Activated naive CD8-positive, alpha-beta T cell treated with anti-CD3 and anti-CD28 coated beads, Interleukin-2, amount 10 ng/mL, durations not matched to agents 7 days and 5 days (primary cell): Measurements from ENCODE around the gene CORO2A. TPM values are rescaled to one million over a fixed set of nuclear protein-coding genes. Genes with fewer than 3 reads are reported as not detected.
A peak's percentile ranks its signal among the peaks of the same experiment; 100 is the strongest.

Experiments
- ATAC-seq: fragments of 150-1000 bp; cut with Tn5 transposase; one replicate; pipeline ENCODE4 v1.10.0; 2021; ENCODE audit warnings: low read depth, moderate library complexity
- POLR2A ChIA-PET: fragments of 350-600 bp; sonication (Branson Sonifier 250); formaldehyde crosslinking; loops from one replicate; lab custom pipeline; 2021; ENCODE audit warnings: antibody characterized with exemption; lab: Charles Lee
- DNase-seq: peaks from one replicate; pipeline ENCODE4 v3.0.0; 2021
- H3K27ac Mint-ChIP-seq: one replicate; pipeline ENCODE4 v1.8.0; 2022; ENCODE audit warnings: mild to moderate bottlenecking, mixed read lengths
- H3K27me3 Mint-ChIP-seq: one replicate; pipeline ENCODE4 v1.8.0; 2022; ENCODE audit warnings: mild to moderate bottlenecking, moderate library complexity, mixed read lengths
- H3K36me3 Mint-ChIP-seq: one replicate; pipeline ENCODE4 v1.8.0; 2021; ENCODE audit warnings: mild to moderate bottlenecking, mixed read lengths
- H3K4me1 Mint-ChIP-seq: one replicate; pipeline ENCODE4 v1.8.0; 2021; ENCODE audit warnings: mixed read lengths
- H3K4me3 Mint-ChIP-seq: one replicate; pipeline ENCODE4 v1.8.0; 2022; ENCODE audit warnings: mild to moderate bottlenecking, moderate library complexity, mixed read lengths
- H3K9me3 Mint-ChIP-seq: one replicate; pipeline ENCODE4 v1.8.0; 2021; ENCODE audit warnings: mixed read lengths
- total RNA-seq, 2 experiments: library from RNA; stranded (reverse); gene quantifications; one replicate each; pipeline ENCODE4 v1.2.3, GENCODE V29; 2021

The CORO2A gene
- 10 to 100 TPM; 11.7 to 12.0 TPM for total RNA-seq

- Mint-ChIP-seq H3K4me3 (peak within 1 kb of the TSS; percentile 80), H3K27me3 (peaks cover 4% of the 10 kb centered on the region), H3K4me1 (peaks cover 15% of the 10 kb centered on the region), H3K36me3 (peaks cover 1% of the 10 kb centered on the region), H3K9me3 (no peaks in the 10 kb centered on the region), H3K27ac (peak within 1 kb of the TSS; percentile 63)
- DNase-seq (peak; percentile 86), ATAC-seq (peak; percentile 72)
- POLR2A ChIA-PET = interaction anchor here (1.0 to 2.6 kb wide), 8 partner anchors 63 to 270 kb away, joined by 3 to 19 read pairs (median 4); partner anchors contain the start of genes TBC1D2 and TRIM14
These were observed at the start of gene CORO2A for GRCh38 chr9:98192503-98193335. CORO2A (minus strand) TSS chr9:98192637; CDS start chr9:98157660, 34,977 bp downstream.

DNA sequence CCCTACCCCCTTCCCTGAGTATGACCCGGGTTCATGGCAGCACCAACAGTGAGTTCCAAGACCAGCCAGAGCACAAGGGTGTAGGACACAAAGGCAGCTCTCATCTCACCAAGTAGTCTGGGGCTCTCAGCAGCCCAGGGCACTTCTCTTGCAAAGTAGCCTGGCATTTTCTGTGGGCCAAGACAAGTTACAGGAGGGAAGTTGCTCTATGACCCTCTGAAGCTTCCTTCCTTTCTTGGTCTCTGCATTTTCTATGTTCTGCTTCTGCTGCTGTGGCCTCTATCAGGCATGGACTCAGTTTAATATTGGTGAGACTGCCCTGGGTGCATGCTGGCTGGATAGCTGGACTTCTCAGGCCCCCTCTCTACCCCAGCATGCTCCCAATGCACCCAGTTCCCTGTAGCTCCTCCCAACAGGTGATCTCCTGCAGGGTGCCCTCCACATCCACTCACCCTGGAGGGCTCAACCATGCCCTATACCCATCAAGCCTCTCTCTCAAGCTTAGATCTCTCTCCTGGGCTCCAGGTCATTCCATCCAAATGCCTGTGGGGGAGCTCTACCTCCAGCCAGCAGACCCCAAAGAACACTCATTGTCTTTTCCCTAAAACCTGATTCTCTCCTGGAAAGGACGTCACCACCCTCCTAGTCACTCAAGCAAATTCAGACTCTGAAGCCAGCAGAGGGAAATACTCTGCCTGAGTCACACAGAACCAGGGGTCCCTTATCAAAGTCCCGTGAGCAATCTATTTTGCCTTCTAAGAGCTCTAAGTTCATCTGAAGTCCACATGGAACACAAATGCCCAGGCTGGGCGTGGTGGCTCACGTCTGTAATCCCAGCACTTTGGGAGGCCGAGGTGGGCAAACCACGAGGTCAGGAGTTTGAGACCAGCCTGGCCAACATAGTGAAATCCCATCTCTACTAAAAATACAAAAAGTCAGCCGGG is 49.2 kb upstream of the CORO2A start:
- no peaks in the 10 kb centered on the region for H3K27me3 Mint-ChIP-seq
- H3K4me1 Mint-ChIP-seq = peaks cover 2% of the 10 kb centered on the region
- H3K36me3 Mint-ChIP-seq = peaks cover 3% of the 10 kb centered on the region
- no peak for ATAC-seq
- no peak overlapping the region for H3K4me3 Mint-ChIP-seq
- no peaks in the 10 kb centered on the region for H3K9me3 Mint-ChIP-seq
- no peak for DNase-seq
- H3K27ac Mint-ChIP-seq = no peak overlapping the region
- POLR2A ChIA-PET = interaction anchor here (0.5 to 1.6 kb wide), 3 partner anchors 13 to 139 kb away, joined by 4 to 13 read pairs (median 4); partner anchors contain the start of gene TBC1D2

DNA sequence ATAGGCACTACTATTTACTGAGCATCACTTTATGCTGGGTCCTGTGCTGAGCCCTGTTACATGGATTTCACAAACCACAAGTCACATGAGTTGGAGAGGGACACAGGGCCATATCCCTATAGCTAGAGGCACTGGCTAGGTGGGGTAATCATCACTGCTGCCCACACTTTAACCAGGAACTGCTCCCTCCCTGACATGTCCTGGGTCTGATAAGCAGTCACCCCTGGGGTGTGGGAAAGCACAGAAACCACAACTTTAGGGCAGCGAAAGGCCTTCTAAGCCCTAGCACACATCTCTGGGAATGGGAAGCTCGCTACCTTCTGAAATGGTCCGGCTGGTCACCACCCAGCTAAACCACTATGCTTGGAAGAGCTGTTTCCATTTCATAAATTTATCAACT is 48.0 kb upstream of the CORO2A start:
- H3K9me3 Mint-ChIP-seq = no peaks in the 10 kb centered on the region
- POLR2A ChIA-PET = interaction anchor here (1.6 kb wide), 1 partner anchor 15 kb away, joined by 4 read pairs; the partner anchor contains the start of gene TBC1D2
- H3K27ac Mint-ChIP-seq = no peak overlapping the region
- H3K4me1 Mint-ChIP-seq = no peaks in the 10 kb centered on the region
- no peak for ATAC-seq
- peaks cover 3% of the 10 kb centered on the region for H3K36me3 Mint-ChIP-seq
- peak; percentile 1 for DNase-seq
- no peak overlapping the region for H3K4me3 Mint-ChIP-seq
- H3K27me3 Mint-ChIP-seq = no peaks in the 10 kb centered on the region

DNA sequence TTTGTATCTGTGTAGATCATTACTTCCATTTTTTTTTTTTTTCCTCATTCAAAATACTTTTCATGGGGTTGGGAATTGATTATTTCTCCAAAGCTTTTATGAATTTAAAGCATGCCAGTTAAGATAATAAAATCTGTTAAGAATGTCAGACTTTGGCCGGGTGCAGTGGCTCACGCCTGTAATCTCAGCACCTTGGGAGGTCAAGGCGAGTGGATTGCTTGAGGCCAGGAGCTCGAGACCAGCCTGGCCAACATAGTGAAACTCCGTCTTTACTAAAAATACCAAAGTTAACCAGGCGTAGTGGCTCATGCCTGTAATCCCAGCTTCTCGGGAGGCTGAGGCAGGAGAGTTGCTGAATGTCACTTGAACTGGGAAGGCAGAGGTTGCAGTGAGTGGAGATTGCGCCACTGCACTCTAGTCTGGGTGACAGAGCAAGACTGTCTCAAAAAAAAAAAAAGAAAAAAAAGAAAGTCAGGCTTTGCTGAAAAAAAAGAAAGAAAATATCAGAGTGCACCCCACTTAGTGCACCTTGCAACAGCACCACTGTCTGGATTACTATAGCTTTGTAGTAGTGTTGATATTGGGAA is 44.6 kb upstream of the CORO2A start:
- POLR2A ChIA-PET = no interaction called here
- H3K36me3 Mint-ChIP-seq = peaks cover 3% of the 10 kb centered on the region

GRCh38 chr9:98235126-98235525 is 42.7 kb upstream of the CORO2A start:
- Mint-ChIP-seq H3K27ac (no peak overlapping the region), H3K4me1 (no peaks in the 10 kb centered on the region), H3K4me3 (no peak overlapping the region), H3K36me3 (peaks cover 3% of the 10 kb centered on the region), H3K9me3 (no peaks in the 10 kb centered on the region), H3K27me3 (no peaks in the 10 kb centered on the region)
- no peak for DNase-seq
- POLR2A ChIA-PET = no interaction called here
- ATAC-seq = no peak

More for the DNA sequence above, 44.6 kb upstream of the CORO2A start:
- H3K27me3 Mint-ChIP-seq = no peaks in the 10 kb centered on the region
- DNase-seq (no peak), ATAC-seq (no peak)
- no peak overlapping the region for H3K4me3 Mint-ChIP-seq
- H3K27ac Mint-ChIP-seq = no peak overlapping the region
- H3K4me1 Mint-ChIP-seq = no peaks in the 10 kb centered on the region
- H3K9me3 Mint-ChIP-seq = no peaks in the 10 kb centered on the region

- H3K27ac Mint-ChIP-seq = no peak overlapping the region
- H3K27me3 Mint-ChIP-seq = no peaks in the 10 kb centered on the region
- no peak overlapping the region for H3K4me3 Mint-ChIP-seq
- DNase-seq = no peak
- POLR2A ChIA-PET = no interaction called here
- no peaks in the 10 kb centered on the region for H3K36me3 Mint-ChIP-seq
- H3K4me1 Mint-ChIP-seq = no peaks in the 10 kb centered on the region
- no peaks in the 10 kb centered on the region for H3K9me3 Mint-ChIP-seq
- no peak for ATAC-seq
These were observed 41.9 kb upstream of the CORO2A start for GRCh38 chr9:98234245-98234825.

DNA sequence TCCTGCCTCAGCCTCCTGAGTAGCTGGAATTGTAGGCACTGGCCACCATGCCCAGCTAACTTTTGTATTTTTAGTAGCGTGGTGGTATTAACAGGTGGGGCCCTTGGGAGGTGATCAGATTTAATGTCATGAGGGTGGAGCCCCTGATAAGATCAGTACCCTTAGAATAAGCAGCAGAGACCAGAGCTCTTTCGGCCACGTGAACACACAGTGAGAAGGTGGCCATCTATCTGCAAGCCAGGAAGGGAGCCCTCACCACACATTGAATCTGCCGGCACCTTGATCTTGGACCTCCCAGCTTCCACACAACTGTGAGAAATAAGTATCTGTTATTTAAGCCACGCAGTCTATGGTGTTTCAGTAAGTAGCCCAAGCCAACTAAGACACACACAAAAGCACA is 40.5 kb upstream of the CORO2A start:
- no peaks in the 10 kb centered on the region for H3K4me1 Mint-ChIP-seq
- ATAC-seq (no peak), DNase-seq (no peak)
- no peak overlapping the region for H3K4me3 Mint-ChIP-seq
- POLR2A ChIA-PET = interaction anchor here (1.0 kb wide), 1 partner anchor 23 kb away, joined by 5 read pairs; the partner anchor contains the start of gene TBC1D2
- no peaks in the 10 kb centered on the region for H3K9me3 Mint-ChIP-seq
- no peaks in the 10 kb centered on the region for H3K27me3 Mint-ChIP-seq
- no peak overlapping the region for H3K27ac Mint-ChIP-seq
- H3K36me3 Mint-ChIP-seq = no peaks in the 10 kb centered on the region

- no peak overlapping the region for H3K27ac Mint-ChIP-seq
- POLR2A ChIA-PET = no interaction called here
- no peaks in the 10 kb centered on the region for H3K36me3 Mint-ChIP-seq
These were observed 39.5 kb upstream of the CORO2A start for GRCh38 chr9:98231770-98232478.

DNA sequence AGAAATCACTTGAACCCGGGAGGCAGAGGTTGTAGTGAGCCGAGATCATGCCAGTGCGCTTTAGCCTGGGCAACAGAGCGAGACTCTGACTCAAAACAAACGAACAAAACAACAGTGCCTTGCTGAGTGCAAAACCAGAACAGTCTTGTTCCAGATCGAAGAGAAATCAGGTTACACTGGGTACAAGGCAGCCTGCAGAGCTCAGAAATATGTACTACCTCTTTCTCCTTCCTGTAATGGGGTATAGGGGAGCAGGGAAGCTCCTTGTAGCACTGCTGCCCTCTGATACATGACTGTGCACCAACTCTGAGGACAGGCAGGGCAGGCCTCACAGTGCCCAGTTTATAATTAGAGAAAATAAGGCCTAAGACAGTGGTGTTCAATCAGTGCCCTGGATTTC is 38.4 kb upstream of the CORO2A start:
- POLR2A ChIA-PET = no interaction called here
- no peaks in the 10 kb centered on the region for H3K4me1 Mint-ChIP-seq
- no peak overlapping the region for H3K4me3 Mint-ChIP-seq
- H3K36me3 Mint-ChIP-seq = no peaks in the 10 kb centered on the region
- no peak for ATAC-seq
- no peaks in the 10 kb centered on the region for H3K27me3 Mint-ChIP-seq
- no peaks in the 10 kb centered on the region for H3K9me3 Mint-ChIP-seq
- DNase-seq = no peak
- no peak overlapping the region for H3K27ac Mint-ChIP-seq

More at GRCh38 chr9:98231770-98232478, 39.5 kb upstream of the CORO2A start:
- Mint-ChIP-seq H3K27me3 (no peaks in the 10 kb centered on the region), H3K4me3 (no peak overlapping the region), H3K4me1 (no peaks in the 10 kb centered on the region), H3K9me3 (no peaks in the 10 kb centered on the region)
- DNase-seq (no peak), ATAC-seq (no peak)

DNA sequence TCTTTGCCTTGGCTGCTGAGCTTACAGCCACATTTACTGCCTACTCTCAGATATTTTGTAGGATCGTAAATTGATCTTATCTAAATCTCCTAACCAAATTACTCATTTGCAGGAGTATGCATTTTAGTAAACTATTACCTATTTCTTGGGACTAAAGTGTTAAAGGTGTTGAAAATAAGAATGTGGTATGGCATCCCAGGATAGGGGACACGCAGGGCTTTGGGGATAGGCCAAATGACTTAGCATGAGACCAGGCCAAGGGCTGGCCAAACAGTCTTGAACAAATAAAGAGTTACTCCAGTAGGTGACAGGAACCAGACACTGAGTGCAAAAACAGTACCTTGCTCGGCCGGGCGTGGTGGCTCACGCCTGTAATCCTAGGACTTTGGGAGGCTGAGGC is 37.9 kb upstream of the CORO2A start:
- Mint-ChIP-seq H3K27ac (no peak overlapping the region), H3K36me3 (no peaks in the 10 kb centered on the region), H3K4me3 (no peak overlapping the region), H3K4me1 (no peaks in the 10 kb centered on the region), H3K27me3 (no peaks in the 10 kb centered on the region), H3K9me3 (no peaks in the 10 kb centered on the region)
- no peak for DNase-seq
- POLR2A ChIA-PET = no interaction called here
- ATAC-seq = no peak

- POLR2A ChIA-PET = no interaction called here
- H3K4me1 Mint-ChIP-seq = no peaks in the 10 kb centered on the region
- DNase-seq (no peak), ATAC-seq (no peak)
- no peaks in the 10 kb centered on the region for H3K27me3 Mint-ChIP-seq
- no peaks in the 10 kb centered on the region for H3K36me3 Mint-ChIP-seq
- no peak overlapping the region for H3K4me3 Mint-ChIP-seq
- H3K9me3 Mint-ChIP-seq = no peaks in the 10 kb centered on the region
- no peak overlapping the region for H3K27ac Mint-ChIP-seq
These were observed 37.2 kb upstream of the CORO2A start for GRCh38 chr9:98229620-98230019.

- no peaks in the 10 kb centered on the region for H3K9me3 Mint-ChIP-seq
These were observed 36.6 kb upstream of the CORO2A start for GRCh38 chr9:98229090-98229395.

More at GRCh38 chr9:98229090-98229395, 36.6 kb upstream of the CORO2A start:
- no peaks in the 10 kb centered on the region for H3K4me1 Mint-ChIP-seq
- no peak overlapping the region for H3K4me3 Mint-ChIP-seq
- ATAC-seq (no peak), DNase-seq (no peak)
- POLR2A ChIA-PET = no interaction called here
- no peaks in the 10 kb centered on the region for H3K27me3 Mint-ChIP-seq
- H3K36me3 Mint-ChIP-seq = no peaks in the 10 kb centered on the region
- H3K27ac Mint-ChIP-seq = no peak overlapping the region
